ENCODE results near the gene GDE1.

DNA sequence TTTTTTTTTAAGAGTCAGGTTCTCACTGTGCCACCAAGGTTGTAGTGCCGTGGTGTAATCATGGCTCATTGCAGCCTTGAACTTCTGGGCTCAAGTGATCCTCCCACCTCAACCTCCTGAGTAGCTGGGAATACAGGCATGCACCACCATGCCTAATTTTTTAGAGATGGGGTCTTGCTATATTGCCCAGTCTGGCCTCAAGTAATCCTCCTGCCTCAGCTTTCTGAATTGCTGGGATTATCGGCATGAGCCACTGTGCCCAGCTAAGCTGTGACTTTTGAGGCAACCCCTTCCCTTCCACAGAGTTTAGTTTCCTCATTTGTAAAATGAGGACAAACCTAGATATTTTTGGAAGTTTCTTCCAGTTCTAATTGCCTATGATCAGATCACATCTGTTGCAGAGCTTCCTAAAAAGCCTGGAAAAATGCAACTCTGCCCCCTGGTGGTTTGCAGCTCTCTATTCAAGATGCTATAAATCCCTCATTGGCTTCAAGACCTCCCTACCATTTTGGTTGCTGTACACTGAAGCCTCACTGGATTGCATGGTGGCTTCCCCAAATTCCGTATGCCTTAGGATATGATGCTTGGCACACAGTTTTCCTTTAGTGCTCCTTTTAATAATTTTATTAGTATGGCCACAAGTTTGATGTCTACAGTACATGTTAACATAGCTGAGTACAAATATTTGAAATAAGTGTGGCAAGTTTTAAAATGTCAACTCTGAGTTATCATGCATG is 19.3 kb downstream of the GDE1 start:
- TF ChIP-seq, protein P1, sequence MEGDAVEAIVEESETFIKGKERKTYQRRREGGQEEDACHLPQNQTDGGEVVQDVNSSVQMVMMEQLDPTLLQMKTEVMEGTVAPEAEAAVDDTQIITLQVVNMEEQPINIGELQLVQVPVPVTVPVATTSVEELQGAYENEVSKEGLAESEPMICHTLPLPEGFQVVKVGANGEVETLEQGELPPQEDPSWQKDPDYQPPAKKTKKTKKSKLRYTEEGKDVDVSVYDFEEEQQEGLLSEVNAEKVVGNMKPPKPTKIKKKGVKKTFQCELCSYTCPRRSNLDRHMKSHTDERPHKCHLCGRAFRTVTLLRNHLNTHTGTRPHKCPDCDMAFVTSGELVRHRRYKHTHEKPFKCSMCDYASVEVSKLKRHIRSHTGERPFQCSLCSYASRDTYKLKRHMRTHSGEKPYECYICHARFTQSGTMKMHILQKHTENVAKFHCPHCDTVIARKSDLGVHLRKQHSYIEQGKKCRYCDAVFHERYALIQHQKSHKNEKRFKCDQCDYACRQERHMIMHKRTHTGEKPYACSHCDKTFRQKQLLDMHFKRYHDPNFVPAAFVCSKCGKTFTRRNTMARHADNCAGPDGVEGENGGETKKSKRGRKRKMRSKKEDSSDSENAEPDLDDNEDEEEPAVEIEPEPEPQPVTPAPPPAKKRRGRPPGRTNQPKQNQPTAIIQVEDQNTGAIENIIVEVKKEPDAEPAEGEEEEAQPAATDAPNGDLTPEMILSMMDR (IDR thresholded peaks at IDR 0.05) = peak; percentile 75 to 87 (median 78)
- TF ChIP-seq POLR2A (IDR thresholded peaks at IDR 0.05) = no peak

Data from esophagus squamous epithelium (tissue), 4 donors.